ENCODE results near the gene MAML2.

DNA sequence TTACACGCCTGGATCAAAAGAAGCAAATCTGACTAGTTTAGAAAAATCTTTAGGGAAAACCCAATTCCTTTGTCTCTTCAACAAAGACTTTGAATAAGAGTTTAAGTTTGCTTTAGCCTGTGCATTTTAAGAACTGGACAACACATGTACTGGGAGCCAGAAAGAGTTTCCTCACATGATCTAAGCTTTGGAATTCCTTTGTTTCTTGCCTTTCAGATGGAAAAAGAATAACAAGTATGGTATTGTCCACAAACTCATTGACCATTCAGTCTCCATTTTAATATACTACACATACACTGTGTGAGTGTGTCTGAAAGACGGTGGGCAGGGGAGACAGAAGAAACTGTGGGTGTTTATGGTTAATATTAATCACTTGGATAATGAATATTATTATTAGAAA lies 205.6 kb downstream of the MAML2 start:
- TF ChIP-seq, protein P1, sequence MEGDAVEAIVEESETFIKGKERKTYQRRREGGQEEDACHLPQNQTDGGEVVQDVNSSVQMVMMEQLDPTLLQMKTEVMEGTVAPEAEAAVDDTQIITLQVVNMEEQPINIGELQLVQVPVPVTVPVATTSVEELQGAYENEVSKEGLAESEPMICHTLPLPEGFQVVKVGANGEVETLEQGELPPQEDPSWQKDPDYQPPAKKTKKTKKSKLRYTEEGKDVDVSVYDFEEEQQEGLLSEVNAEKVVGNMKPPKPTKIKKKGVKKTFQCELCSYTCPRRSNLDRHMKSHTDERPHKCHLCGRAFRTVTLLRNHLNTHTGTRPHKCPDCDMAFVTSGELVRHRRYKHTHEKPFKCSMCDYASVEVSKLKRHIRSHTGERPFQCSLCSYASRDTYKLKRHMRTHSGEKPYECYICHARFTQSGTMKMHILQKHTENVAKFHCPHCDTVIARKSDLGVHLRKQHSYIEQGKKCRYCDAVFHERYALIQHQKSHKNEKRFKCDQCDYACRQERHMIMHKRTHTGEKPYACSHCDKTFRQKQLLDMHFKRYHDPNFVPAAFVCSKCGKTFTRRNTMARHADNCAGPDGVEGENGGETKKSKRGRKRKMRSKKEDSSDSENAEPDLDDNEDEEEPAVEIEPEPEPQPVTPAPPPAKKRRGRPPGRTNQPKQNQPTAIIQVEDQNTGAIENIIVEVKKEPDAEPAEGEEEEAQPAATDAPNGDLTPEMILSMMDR (IDR thresholded peaks at IDR 0.05; ENCODE audit: low read depth, low read length, missing input control), result no peak
- TF ChIP-seq, protein P2, sequence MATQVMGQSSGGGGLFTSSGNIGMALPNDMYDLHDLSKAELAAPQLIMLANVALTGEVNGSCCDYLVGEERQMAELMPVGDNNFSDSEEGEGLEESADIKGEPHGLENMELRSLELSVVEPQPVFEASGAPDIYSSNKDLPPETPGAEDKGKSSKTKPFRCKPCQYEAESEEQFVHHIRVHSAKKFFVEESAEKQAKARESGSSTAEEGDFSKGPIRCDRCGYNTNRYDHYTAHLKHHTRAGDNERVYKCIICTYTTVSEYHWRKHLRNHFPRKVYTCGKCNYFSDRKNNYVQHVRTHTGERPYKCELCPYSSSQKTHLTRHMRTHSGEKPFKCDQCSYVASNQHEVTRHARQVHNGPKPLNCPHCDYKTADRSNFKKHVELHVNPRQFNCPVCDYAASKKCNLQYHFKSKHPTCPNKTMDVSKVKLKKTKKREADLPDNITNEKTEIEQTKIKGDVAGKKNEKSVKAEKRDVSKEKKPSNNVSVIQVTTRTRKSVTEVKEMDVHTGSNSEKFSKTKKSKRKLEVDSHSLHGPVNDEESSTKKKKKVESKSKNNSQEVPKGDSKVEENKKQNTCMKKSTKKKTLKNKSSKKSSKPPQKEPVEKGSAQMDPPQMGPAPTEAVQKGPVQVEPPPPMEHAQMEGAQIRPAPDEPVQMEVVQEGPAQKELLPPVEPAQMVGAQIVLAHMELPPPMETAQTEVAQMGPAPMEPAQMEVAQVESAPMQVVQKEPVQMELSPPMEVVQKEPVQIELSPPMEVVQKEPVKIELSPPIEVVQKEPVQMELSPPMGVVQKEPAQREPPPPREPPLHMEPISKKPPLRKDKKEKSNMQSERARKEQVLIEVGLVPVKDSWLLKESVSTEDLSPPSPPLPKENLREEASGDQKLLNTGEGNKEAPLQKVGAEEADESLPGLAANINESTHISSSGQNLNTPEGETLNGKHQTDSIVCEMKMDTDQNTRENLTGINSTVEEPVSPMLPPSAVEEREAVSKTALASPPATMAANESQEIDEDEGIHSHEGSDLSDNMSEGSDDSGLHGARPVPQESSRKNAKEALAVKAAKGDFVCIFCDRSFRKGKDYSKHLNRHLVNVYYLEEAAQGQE (IDR thresholded peaks at IDR 0.05), result no peak

Measured in liver (tissue), 2 donors.